Activated CD4-positive, alpha-beta memory T cell treated with anti-CD3 and anti-CD28 coated beads for 36 hours (primary cell): ENCODE measurements around the gene UBE2G1. TPM values are rescaled to one million over a fixed set of nuclear protein-coding genes. Genes with fewer than 3 reads are reported as not detected.
A peak's percentile ranks its signal among the peaks of the same experiment; 100 is the strongest.

Experiments used
- CTCF ChIA-PET: fragments of 350-600 bp; sonication (Branson Sonifier 250); formaldehyde crosslinking; loops from one replicate; lab custom pipeline; 2021; ENCODE audit warnings: antibody characterized with exemption, inconsistent platforms; lab: Charles Lee
- POLR2A ChIA-PET: fragments of 350-600 bp; sonication (Branson Sonifier 250); formaldehyde crosslinking; loops from one replicate; lab custom pipeline; 2021; ENCODE audit warnings: antibody characterized with exemption; lab: Charles Lee
- DNase-seq: peaks from one replicate; pipeline ENCODE4 v3.0.0-alpha.2; 2020
- H3K27ac Mint-ChIP-seq: one replicate; pipeline ENCODE4 v1.8.0; 2021; ENCODE audit warnings: mixed read lengths
- H3K27me3 Mint-ChIP-seq: one replicate; pipeline ENCODE4 v1.8.0; 2021; ENCODE audit warnings: mixed read lengths
- H3K36me3 Mint-ChIP-seq: one replicate; pipeline ENCODE4 v1.8.0; 2021; ENCODE audit warnings: mixed read lengths
- H3K4me1 Mint-ChIP-seq: one replicate; pipeline ENCODE4 v1.8.0; 2021; ENCODE audit warnings: low read depth, mixed read lengths
- H3K4me3 Mint-ChIP-seq: one replicate; pipeline ENCODE4 v1.8.0; 2021; ENCODE audit warnings: mild to moderate bottlenecking, mixed read lengths
- H3K9me3 Mint-ChIP-seq: one replicate; pipeline ENCODE4 v1.8.0; 2021; ENCODE audit warnings: mixed read lengths
- intact Hi-C: fragments of 100-400 bp; cut with micrococcal nuclease; formaldehyde crosslinking; loops from one replicate; pipeline ENCODE4 v1.15.1; 2023
- total RNA-seq, 2 experiments: library from RNA; stranded (reverse); gene quantifications; one replicate each; pipeline ENCODE4 v1.2.3, GENCODE V29; 2021

Gene UBE2G1
- total RNA-seq: 10 to 100 TPM; 54.4 to 57.6 TPM

GRCh38 chr17:4366327-4367063 lies at the start of gene UBE2G1:
UBE2G1 (minus strand) TSS chr17:4366675; CDS start chr17:4366316, 359 bp downstream.
- Mint-ChIP-seq H3K36me3 (peaks cover 7% of the 10 kb centered on the region), H3K4me3 (peak within 1 kb of the TSS; percentile 73), H3K9me3 (no peaks in the 10 kb centered on the region), H3K4me1 (peaks cover 33% of the 10 kb centered on the region), H3K27ac (peak within 1 kb of the TSS; percentile 91), H3K27me3 (no peaks in the 10 kb centered on the region)
- peak; percentile 100 for DNase-seq
- CTCF ChIA-PET: interaction anchor here (1.0 kb wide), 1 partner anchor 62 kb away, joined by 3 read pairs; no protein-coding TSS in a partner anchor
- intact Hi-C loops: loop anchor here (1.0 to 5.0 kb wide), 5 partner anchors 9 to 366 kb away; partner anchors contain the start of genes CYB5D2, MED11 and ZZEF1
- POLR2A ChIA-PET: interaction anchor here (0.5 to 1.3 kb wide), 5 partner anchors 9 to 401 kb away, joined by 3 to 7 read pairs (median 4); partner anchors contain the start of genes MYBBP1A and PELP1

DNA sequence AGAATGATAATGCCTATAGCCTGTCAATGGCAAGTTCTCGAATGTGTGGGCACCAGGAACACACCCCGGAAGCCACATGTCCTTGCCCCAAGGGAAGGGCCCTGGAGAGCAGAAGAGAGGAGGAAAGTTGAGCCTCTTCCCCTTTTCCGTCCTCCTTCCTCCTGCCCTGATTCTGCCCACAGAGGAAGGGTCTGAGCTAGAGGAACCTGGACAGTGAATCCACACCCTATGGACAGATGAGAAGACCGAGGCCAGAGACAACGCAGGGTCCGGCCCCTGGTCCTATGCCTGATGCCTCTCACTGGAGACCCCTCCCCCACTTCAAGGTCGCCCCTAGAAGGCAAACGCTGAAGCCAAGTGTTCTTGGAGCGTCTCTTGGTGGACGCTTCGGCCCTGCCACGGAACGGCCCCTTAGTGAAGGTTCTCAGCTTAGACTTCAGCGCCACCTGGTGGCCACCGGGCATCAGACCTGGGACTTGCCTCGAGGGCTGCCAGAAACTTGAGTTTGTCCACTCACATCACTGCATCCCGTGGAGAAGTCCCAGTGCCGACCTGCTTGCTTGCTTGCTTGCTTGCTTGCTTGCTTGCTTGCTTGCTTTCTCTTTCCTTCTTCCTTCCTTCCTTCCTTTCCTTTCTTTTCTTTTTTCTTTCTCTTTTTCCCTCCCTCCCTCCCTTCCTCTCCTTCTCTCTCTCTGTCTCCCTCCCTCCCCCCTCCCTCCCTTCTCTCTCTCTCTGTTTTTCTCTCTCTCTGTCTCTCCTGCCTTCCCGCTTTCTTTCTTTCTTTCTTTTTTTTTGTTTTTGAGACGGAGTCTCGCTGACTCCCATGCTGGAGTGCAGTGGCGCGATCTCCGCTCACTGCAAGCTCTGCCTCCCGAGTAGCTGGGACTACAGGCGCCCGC lies 46.7 kb upstream of the UBE2G1 start:
- POLR2A ChIA-PET: no interaction called here
- Mint-ChIP-seq H3K36me3 (no peaks in the 10 kb centered on the region), H3K9me3 (no peaks in the 10 kb centered on the region), H3K4me1 (peaks cover 6% of the 10 kb centered on the region), H3K27me3 (no peaks in the 10 kb centered on the region), H3K27ac (peak overlapping the region; percentile 38), H3K4me3 (peak overlapping the region; percentile 68)
- intact Hi-C loops: loop anchor here (1.0 to 5.0 kb wide), 3 partner anchors 47 to 216 kb away; partner anchors contain the start of gene UBE2G1
- CTCF ChIA-PET: interaction anchor here (0.5 to 7.9 kb wide), 24 partner anchors 11 to 215 kb away, joined by 3 to 91 read pairs (median 3); partner anchors contain the start of gene ANKFY1
- DNase-seq: peak; percentile 95

- intact Hi-C loops: loop anchor here (5.0 kb wide), 1 partner anchor 214 kb away; no protein-coding TSS in a partner anchor
- DNase-seq: no peak
- POLR2A ChIA-PET: no interaction called here
- Mint-ChIP-seq H3K27me3 (no peaks in the 10 kb centered on the region), H3K9me3 (no peaks in the 10 kb centered on the region), H3K4me3 (no peak overlapping the region), H3K4me1 (peaks cover 6% of the 10 kb centered on the region), H3K27ac (no peak overlapping the region), H3K36me3 (no peaks in the 10 kb centered on the region)
- CTCF ChIA-PET: interaction anchor here (0.7 to 7.9 kb wide), 6 partner anchors 9 to 450 kb away, joined by 3 to 91 read pairs (median 5); no protein-coding TSS in a partner anchor
Measured at GRCh38 chr17:4411201-4411600, 44.7 kb upstream of the UBE2G1 start.

GRCh38 chr17:4409659-4410058 lies 43.2 kb upstream of the UBE2G1 start:
- CTCF ChIA-PET: interaction anchor here (0.9 to 1.9 kb wide), 3 partner anchors 106 to 209 kb away, joined by 3 to 8 read pairs (median 3); no protein-coding TSS in a partner anchor
- no peak for DNase-seq
- intact Hi-C loops: loop anchor here (5.0 kb wide), 1 partner anchor 212 kb away; no protein-coding TSS in a partner anchor
- no peak overlapping the region for H3K27ac Mint-ChIP-seq
- H3K36me3 Mint-ChIP-seq: no peaks in the 10 kb centered on the region
- POLR2A ChIA-PET: no interaction called here
- H3K9me3 Mint-ChIP-seq: no peaks in the 10 kb centered on the region
- peaks cover 6% of the 10 kb centered on the region for H3K4me1 Mint-ChIP-seq
- no peaks in the 10 kb centered on the region for H3K27me3 Mint-ChIP-seq
- no peak overlapping the region for H3K4me3 Mint-ChIP-seq

GRCh38 chr17:4407851-4408250 lies 41.4 kb upstream of the UBE2G1 start:
- Mint-ChIP-seq H3K9me3 (no peaks in the 10 kb centered on the region), H3K4me1 (peaks cover 1% of the 10 kb centered on the region), H3K4me3 (no peak overlapping the region), H3K36me3 (no peaks in the 10 kb centered on the region), H3K27ac (no peak overlapping the region), H3K27me3 (no peaks in the 10 kb centered on the region)
- DNase-seq: no peak
- ChIA-PET CTCF (interaction anchor here (1.4 to 3.1 kb wide), 3 partner anchors 10 to 208 kb away, joined by 6 to 19 read pairs (median 8); no protein-coding TSS in a partner anchor), POLR2A (no interaction called here)
- intact Hi-C loops: no loop called here

- H3K4me1 Mint-ChIP-seq: no peaks in the 10 kb centered on the region
- H3K9me3 Mint-ChIP-seq: no peaks in the 10 kb centered on the region
- no peaks in the 10 kb centered on the region for H3K36me3 Mint-ChIP-seq
- H3K4me3 Mint-ChIP-seq: no peak overlapping the region
- CTCF ChIA-PET: interaction anchor here (0.7 to 3.1 kb wide), 3 partner anchors 10 to 192 kb away, joined by 3 to 19 read pairs (median 4); no protein-coding TSS in a partner anchor
- no peaks in the 10 kb centered on the region for H3K27me3 Mint-ChIP-seq
- POLR2A ChIA-PET: no interaction called here
- intact Hi-C loops: no loop called here
- no peak overlapping the region for H3K27ac Mint-ChIP-seq
- no peak for DNase-seq
Measured at GRCh38 chr17:4407216-4407615, 40.7 kb upstream of the UBE2G1 start.

DNA sequence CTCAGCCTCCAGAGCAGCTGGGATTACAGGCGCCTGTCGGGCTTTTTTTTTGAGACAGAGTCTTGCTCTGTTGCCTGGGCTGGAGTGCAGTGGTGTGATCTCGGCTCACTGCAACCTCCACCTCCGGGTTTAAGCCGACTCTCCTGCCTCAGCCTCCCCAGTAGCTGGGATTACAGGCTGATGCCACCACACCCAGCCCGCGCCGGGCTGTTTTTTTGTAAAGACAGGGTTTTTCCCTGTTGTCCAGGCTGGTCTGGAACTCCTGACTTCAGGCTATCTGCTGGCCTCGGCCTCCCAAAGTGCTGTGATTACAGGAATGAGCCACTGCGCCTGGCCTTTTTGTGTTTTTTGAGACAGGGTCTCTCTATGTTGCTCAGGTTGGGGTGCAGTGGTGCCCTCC lies 39.9 kb upstream of the UBE2G1 start:
- no peaks in the 10 kb centered on the region for H3K36me3 Mint-ChIP-seq
- no peaks in the 10 kb centered on the region for H3K9me3 Mint-ChIP-seq
- intact Hi-C loops: no loop called here
- ChIA-PET POLR2A (no interaction called here), CTCF (interaction anchor here (0.7 to 3.1 kb wide), 4 partner anchors 11 to 191 kb away, joined by 3 to 19 read pairs (median 4); no protein-coding TSS in a partner anchor)
- no peaks in the 10 kb centered on the region for H3K27me3 Mint-ChIP-seq
- no peaks in the 10 kb centered on the region for H3K4me1 Mint-ChIP-seq
- DNase-seq: no peak
- H3K4me3 Mint-ChIP-seq: no peak overlapping the region
- no peak overlapping the region for H3K27ac Mint-ChIP-seq

- CTCF ChIA-PET: interaction anchor here (1.5 kb wide), 2 partner anchors 101 to 190 kb away, joined by 4 to 6 read pairs; no protein-coding TSS in a partner anchor
- Mint-ChIP-seq H3K27me3 (no peaks in the 10 kb centered on the region), H3K4me1 (no peaks in the 10 kb centered on the region), H3K9me3 (no peaks in the 10 kb centered on the region), H3K4me3 (no peak overlapping the region), H3K27ac (no peak overlapping the region), H3K36me3 (no peaks in the 10 kb centered on the region)
- no peak for DNase-seq
- intact Hi-C loops: no loop called here
- POLR2A ChIA-PET: no interaction called here
Measured at GRCh38 chr17:4405699-4406098, 39.2 kb upstream of the UBE2G1 start.

DNA sequence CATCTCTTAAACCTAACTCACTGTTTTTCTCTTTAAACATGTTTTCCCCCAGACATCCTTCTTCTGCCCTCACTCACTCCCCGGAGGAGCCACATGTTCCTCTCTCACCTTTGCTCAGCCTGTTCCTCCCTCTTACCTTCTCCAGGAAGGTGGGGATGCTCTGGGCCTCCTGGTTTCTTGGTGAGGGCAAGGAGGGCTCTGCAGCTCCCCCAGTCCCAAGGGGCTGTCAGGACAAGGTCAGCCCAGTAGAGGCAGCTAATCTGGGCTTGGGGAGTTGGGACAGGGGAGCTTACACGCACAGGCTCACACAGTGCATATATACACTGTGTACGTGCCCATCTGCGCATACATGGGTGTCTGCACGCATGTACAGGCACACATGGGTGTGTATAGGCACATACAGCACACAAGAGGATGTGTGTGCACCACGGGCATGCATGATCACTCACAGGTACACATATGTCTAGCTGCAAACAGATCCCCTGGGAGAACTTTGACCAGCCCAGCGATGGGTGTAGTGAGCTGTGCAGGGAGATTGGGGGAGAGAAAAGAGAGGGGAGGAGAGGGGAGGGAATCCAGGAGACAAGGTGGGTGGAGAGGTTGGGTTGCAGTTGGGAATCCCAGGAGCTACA lies 38.7 kb upstream of the UBE2G1 start:
- POLR2A ChIA-PET: no interaction called here
- no peaks in the 10 kb centered on the region for H3K9me3 Mint-ChIP-seq
- CTCF ChIA-PET: interaction anchor here (1.5 kb wide), 2 partner anchors 101 to 190 kb away, joined by 4 to 6 read pairs; no protein-coding TSS in a partner anchor
- DNase-seq: no peak
- H3K36me3 Mint-ChIP-seq: no peaks in the 10 kb centered on the region
- intact Hi-C loops: no loop called here
- no peak overlapping the region for H3K4me3 Mint-ChIP-seq
- no peaks in the 10 kb centered on the region for H3K27me3 Mint-ChIP-seq
- H3K27ac Mint-ChIP-seq: no peak overlapping the region
- no peaks in the 10 kb centered on the region for H3K4me1 Mint-ChIP-seq

DNA sequence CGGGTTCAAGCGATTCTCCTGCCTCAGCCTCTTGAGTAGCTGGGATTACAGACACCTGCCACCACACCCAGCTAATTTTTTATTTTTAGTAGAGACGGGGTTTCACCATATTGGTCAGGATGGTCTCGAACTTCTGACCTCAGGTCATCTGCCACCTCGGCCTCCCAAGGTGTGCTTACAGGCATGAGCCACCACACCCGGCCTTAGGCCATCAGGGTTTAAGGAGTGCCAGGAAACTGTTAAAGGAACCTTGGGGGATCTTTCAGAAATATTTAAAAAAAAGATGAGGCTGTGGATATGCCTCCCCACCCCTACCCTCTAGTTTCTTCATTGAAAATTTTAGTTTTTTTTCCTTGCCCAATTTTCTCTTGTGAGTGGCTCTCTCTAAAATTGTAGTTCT lies 31.4 kb upstream of the UBE2G1 start:
- intact Hi-C loops: no loop called here
- Mint-ChIP-seq H3K27me3 (peaks cover 2% of the 10 kb centered on the region), H3K27ac (no peak overlapping the region), H3K36me3 (no peaks in the 10 kb centered on the region), H3K4me1 (peaks cover 17% of the 10 kb centered on the region), H3K9me3 (no peaks in the 10 kb centered on the region), H3K4me3 (no peak overlapping the region)
- no peak for DNase-seq
- CTCF ChIA-PET: interaction anchor here (0.6 kb wide), 1 partner anchor 92 kb away, joined by 3 read pairs; no protein-coding TSS in a partner anchor
- POLR2A ChIA-PET: no interaction called here

- no peaks in the 10 kb centered on the region for H3K36me3 Mint-ChIP-seq
- no peak for DNase-seq
- H3K27me3 Mint-ChIP-seq: peaks cover 2% of the 10 kb centered on the region
- no peak overlapping the region for H3K27ac Mint-ChIP-seq
- H3K9me3 Mint-ChIP-seq: no peaks in the 10 kb centered on the region
- CTCF ChIA-PET: no interaction called here
- H3K4me1 Mint-ChIP-seq: peaks cover 17% of the 10 kb centered on the region
- no peak overlapping the region for H3K4me3 Mint-ChIP-seq
- intact Hi-C loops: no loop called here
- POLR2A ChIA-PET: no interaction called here
Measured at GRCh38 chr17:4395111-4395478, 28.6 kb upstream of the UBE2G1 start.
